Fibroblast of mammary gland (primary cell): ENCODE results near the gene PDE3B.

Source experiments
- DNase-seq: peaks from one replicate; pipeline ENCODE4 v3.0.0-alpha.2; 2010; ENCODE audit warnings: low read depth
- H3K4me3 ChIP-seq: 2 replicates; pipeline ENCODE4 v1.5.1; 2011; ENCODE audit warnings: low read depth, mild to moderate bottlenecking, low read length, moderate library complexity; ENCODE audit not compliant: control insufficient read depth
- CTCF ChIP-seq: conservative IDR thresholded peaks from 2 replicates; pipeline ENCODE4 v1.5.1; 2011; ENCODE audit warnings: low read depth, low read length, inconsistent platforms; ENCODE audit not compliant: control insufficient read depth, insufficient read depth

The PDE3B gene

DNA sequence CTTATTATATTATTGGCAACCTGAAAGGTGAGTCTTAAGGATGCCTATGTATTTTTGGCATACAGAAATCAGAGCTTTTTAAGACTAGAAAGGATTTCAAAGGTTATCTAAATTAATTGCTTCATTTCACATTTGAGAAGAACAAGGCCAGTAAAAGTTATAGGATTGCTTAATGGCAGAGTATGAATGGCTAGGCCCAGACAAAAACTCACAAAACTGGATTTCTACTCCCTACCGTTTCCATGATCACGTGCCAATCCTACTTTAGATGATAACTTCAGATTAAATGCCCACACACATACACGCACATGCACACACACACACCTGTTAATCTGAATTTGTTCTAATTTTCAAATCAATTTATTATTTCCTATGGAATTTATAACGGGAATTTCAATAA lies 1.8 kb upstream of the PDE3B start:
- no peak for TF ChIP-seq CTCF
- H3K4me3 ChIP-seq = no peak overlapping the region
- DNase-seq = no peak

DNA sequence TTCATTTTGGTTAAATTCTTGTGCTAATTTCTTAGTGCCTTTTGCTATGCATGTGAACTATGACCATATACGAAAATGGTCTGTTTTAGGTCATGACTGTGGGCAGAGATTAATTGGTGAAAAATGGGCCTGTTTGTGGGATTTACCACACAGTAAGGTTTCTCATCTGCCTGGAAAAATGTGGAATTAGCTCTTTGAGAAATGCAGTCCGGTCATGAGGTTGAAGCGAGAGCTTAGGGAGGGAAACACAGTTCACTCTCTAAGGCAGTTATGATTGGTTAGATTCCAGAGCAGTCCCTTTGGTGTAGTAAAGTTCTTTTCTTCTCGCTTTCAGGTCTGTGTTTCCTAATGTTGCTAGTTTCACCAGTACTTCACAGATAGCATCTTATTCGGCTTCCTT lies 1.2 kb upstream of the PDE3B start:
- no peak for DNase-seq
- TF ChIP-seq CTCF = no peak
- no peak overlapping the region for H3K4me3 ChIP-seq

DNA sequence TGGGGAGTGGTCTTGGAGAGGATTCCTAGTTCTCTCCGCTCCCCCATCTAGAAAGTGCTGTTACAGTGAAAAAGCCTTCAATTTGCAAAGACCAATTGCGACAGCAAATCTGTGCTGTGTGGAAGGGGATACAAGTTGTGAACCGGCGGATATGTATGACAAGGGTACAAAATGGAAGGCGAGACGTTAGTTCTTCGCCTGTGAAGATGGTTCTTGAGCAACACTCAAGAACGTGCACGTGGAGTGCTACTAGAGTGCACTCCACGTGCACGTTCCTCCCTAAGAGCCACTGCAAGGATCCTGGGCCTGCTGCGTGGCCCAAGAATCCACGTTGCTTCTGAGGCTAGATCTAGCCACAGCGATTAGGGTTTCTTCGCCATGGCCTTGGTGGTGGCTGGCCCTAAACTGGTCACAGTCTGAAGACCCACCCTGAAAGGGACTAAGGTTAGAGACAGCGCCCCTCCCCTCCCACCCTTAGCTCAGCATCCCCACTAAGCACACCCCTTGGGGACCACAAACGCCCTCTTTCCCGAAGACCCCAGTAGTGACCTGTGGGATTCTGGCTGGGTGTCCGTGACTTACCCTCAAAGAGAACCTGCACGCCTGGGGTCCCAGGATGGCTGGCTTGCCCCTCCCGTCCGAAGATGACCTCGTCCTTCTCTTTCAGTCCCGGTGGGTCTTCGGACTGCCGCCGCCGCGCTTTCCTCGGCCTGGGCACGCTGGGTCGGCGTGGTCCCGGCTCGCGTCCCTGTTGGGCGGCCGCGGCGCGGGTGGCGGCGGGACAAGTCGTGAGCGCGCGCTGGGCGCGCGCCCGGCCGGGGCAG lies 519 bp upstream of the PDE3B start:
- no peak for DNase-seq
- TF ChIP-seq CTCF = no peak
- H3K4me3 ChIP-seq = peak overlapping the region; percentile 28

GRCh38 chr11:14644226-14645014 lies 816 bp downstream of the PDE3B start:
- peak overlapping the region; percentile 51 for H3K4me3 ChIP-seq
- no peak for TF ChIP-seq CTCF
- DNase-seq = no peak

GRCh38 chr11:14645015-14645912 lies 1.7 kb downstream of the PDE3B start:
- peak; percentile 40 for DNase-seq
- H3K4me3 ChIP-seq = peak overlapping the region; percentile 36
- TF ChIP-seq CTCF = no peak

DNA sequence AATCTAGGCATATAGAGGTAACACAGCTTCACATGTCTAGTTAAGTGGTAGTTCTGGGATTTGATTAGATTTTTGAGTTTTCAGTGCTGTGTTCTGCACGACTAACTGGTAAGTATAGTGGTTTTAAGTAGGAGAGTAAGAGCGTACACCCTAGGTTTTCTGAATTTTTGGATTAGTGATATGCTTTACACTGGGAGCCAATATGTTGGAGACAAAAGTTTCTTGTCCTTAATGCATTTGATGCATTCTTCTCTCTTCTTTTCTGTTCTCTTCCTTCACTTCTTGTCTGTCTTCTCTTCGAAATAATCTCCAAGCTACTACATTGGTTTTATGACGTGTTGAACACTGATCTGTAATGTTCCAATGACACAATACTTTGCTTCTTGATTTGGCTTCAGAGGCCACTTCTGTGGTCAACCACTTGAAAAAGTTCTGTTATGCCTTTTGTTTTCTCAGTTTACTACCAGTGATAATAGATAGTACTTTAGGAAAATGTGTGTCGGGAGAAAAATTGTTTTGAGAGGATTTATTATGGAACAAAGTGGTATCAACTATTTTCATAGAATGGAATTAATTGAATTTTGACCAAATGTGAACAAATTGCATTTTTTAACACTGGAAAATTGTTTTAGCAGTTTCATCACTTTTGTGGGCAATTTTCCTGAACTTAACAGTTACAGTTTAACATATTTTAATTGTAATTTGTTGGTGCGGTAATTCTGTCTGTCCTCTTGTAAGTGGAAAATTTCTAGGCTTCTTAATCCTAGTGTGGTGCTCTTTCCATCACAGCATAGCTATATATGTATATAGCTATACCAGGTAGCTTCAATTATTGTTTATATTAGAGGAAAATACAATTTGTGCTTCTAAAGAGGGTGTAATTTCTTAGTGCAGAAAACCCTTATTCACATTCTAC lies 2.6 kb downstream of the PDE3B start:
- TF ChIP-seq CTCF = no peak
- H3K4me3 ChIP-seq = no peak overlapping the region
- DNase-seq = no peak
